SH-SY5Y (cell line): ENCODE data around the gene KRT77.

ENCODE experiments used
- GATA2 ChIP-seq: IDR thresholded peaks from 2 replicates; pipeline ENCODE4 v1.6.1; 2011; ENCODE audit warnings: mild to moderate bottlenecking, low read depth, low read length
- GATA3 ChIP-seq: IDR thresholded peaks from 2 replicates; pipeline ENCODE4 v1.6.1; 2011; ENCODE audit warnings: low read depth, mild to moderate bottlenecking, low read length, moderate library complexity

DNA sequence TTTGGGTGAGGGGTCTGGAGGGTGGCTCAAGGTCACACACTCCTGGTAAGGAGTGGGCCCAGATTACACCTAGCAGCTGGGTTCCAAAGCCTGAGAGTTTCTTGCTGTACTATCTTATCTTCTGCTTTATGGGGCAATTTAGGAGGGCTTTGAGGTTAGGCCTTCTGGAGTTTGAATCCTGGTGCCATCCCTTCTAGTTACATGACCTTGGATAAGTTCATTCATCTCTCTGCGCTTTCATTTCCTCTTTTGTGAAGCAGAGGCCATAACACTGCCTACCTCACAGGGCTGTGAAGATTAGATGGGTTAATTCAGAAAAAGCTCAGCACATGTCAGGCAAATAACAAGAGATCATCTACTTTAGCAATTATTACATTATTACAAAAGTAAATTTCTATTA is 7.4 kb upstream of the KRT77 start:
- no peak for TF ChIP-seq GATA2
- no peak for TF ChIP-seq GATA3
